Skeletal muscle tissue (tissue), 4 donors: ENCODE measurements around the gene GPR78. TPM values are rescaled to one million over a fixed set of nuclear protein-coding genes. Genes with fewer than 3 reads are reported as not detected.

Experiments used
- H3K27ac ChIP-seq: one replicate; pipeline ENCODE4 v1.7.0; 2013; ENCODE audit warnings: mild to moderate bottlenecking, low read depth, low read length, inconsistent platforms
- H3K27me3 ChIP-seq, 3 donors: one replicate each; pipeline ENCODE4 v1.7.0; 2013; ENCODE audit warnings: low read length in 3 of 3; ENCODE audit not compliant: control insufficient read depth in 3 of 3, insufficient read depth in 3 of 3
- H3K36me3 ChIP-seq, 3 donors: one replicate each; pipeline ENCODE4 v1.7.0; 2013; ENCODE audit warnings: low read length in 3 of 3; ENCODE audit not compliant: control insufficient read depth in 3 of 3, insufficient read depth in 3 of 3
- H3K4me1 ChIP-seq, 3 donors: one replicate each; pipeline ENCODE4 v1.7.0; 2013; ENCODE audit warnings: low read length in 3 of 3, mild to moderate bottlenecking in 3 of 3; ENCODE audit not compliant: control insufficient read depth in 3 of 3, insufficient read depth in 3 of 3
- H3K4me3 ChIP-seq, 3 donors: one replicate each; pipeline ENCODE4 v1.7.0; 2013; ENCODE audit warnings: low read length in 3 of 3
- H3K9ac ChIP-seq, 3 donors: one replicate each; pipeline ENCODE4 v1.7.0; 2013; ENCODE audit warnings: low read length in 3 of 3, mild to moderate bottlenecking in 3 of 3, moderate library complexity in 2 of 3, low read depth in 1 of 3
- H3K9me3 ChIP-seq, 3 donors: one replicate each; pipeline ENCODE4 v1.7.0; 2013; ENCODE audit warnings: low read length in 3 of 3; ENCODE audit not compliant: control insufficient read depth in 3 of 3
- total RNA-seq: library from RNA; depleted of rRNA; stranded (reverse); fragments of >200 nt; gene quantifications from one replicate; pipeline ENCODE4 v1.2.3, GENCODE V29; 2014
- donor health status: Osteomylitis.

GPR78 gene
- total RNA-seq, 1 donor from 2014 or later, result 0.52 TPM

DNA sequence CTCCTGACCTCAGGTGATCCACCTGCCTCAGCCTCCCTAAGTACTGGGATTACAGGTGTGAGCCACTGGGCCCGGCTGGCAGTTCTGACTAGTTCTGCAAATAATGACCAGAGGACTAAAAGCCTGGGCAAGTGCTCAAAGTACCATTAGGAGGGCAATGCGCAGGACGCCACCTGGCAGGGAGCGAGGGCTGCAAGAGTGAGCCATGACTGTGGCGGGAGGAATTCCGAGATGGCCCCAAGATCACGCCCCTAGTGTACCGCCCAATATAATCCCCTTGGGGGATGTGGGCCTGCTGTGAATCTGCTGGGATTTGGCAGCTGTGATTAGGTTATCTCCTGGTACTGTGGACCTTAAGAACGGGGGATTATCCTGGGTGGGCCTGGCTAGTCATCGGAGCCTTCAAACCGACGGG lies 26.2 kb upstream of the GPR78 start:
- Histone ChIP-seq H3K9me3 (no peaks in the 10 kb centered on the region), H3K4me1 (no peaks in the 10 kb centered on the region), H3K36me3 (no peaks in the 10 kb centered on the region), H3K27ac (no peak overlapping the region), H3K9ac (no peak overlapping the region), H3K4me3 (no peak overlapping the region), H3K27me3 (peaks cover under 1 to 12% (median 6%) of the 10 kb centered on the region in 3 donors)

DNA sequence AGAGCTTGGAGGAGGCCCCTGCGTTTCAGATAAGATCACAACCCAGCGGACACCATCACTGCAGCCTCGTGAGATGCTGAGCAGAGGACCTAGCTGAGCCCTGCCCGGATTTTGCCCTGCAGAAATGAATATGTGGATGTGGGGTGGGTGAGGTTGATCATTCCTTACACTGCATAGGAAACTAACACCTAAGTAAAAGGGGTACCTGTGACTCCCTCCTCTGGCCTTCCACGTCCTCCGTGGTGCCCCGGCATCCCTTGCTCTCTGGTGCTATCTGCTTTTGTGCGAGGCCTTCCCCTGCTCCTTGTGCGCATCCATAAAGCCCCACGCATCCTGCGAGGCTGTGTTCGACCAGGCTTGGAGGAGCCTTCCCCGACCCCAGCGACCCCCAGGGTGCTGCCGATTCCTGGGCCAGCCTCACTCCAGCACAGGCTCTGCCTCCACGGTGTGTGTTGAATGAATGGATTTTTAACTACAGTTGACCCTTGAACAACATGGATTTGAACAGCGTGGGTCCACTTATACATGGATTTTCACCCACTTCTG lies 25.6 kb upstream of the GPR78 start:
- no peaks in the 10 kb centered on the region for H3K4me1 ChIP-seq
- H3K9ac ChIP-seq, result no peak overlapping the region
- H3K27ac ChIP-seq, result no peak overlapping the region
- H3K27me3 ChIP-seq, result peaks cover 3 to 18% (median 8%) of the 10 kb centered on the region in 3 donors
- H3K4me3 ChIP-seq, result no peak overlapping the region
- no peaks in the 10 kb centered on the region for H3K36me3 ChIP-seq
- H3K9me3 ChIP-seq, result no peaks in the 10 kb centered on the region

DNA sequence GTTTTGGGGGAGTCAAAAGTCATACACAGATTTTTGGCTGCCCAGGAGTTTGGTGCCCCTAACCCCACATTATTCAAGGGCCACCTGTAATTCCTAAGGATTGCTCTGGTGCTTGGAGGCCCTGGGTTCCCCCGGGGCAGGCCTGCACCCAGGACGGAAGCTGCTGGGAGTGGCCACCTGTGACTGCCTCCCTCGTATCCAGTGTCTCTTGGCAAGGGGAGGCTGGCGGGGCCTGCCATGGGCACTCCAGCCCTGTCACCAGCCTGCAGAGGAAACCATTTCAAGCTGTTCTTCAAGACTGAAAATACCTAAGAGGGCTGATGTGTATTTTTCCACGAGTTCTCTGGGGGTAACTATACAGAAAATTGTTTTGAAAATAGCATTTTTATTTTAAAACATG lies 24.5 kb upstream of the GPR78 start:
- no peaks in the 10 kb centered on the region for H3K4me1 ChIP-seq
- no peaks in the 10 kb centered on the region for H3K36me3 ChIP-seq
- H3K4me3 ChIP-seq, result no peak overlapping the region
- H3K27me3 ChIP-seq, result peaks cover 3 to 24% (median 8%) of the 10 kb centered on the region in 3 donors
- H3K9me3 ChIP-seq, result peaks cover 0 to 2% (median 0%) of the 10 kb centered on the region in 3 donors
- no peak overlapping the region for H3K27ac ChIP-seq
- no peak overlapping the region for H3K9ac ChIP-seq

DNA sequence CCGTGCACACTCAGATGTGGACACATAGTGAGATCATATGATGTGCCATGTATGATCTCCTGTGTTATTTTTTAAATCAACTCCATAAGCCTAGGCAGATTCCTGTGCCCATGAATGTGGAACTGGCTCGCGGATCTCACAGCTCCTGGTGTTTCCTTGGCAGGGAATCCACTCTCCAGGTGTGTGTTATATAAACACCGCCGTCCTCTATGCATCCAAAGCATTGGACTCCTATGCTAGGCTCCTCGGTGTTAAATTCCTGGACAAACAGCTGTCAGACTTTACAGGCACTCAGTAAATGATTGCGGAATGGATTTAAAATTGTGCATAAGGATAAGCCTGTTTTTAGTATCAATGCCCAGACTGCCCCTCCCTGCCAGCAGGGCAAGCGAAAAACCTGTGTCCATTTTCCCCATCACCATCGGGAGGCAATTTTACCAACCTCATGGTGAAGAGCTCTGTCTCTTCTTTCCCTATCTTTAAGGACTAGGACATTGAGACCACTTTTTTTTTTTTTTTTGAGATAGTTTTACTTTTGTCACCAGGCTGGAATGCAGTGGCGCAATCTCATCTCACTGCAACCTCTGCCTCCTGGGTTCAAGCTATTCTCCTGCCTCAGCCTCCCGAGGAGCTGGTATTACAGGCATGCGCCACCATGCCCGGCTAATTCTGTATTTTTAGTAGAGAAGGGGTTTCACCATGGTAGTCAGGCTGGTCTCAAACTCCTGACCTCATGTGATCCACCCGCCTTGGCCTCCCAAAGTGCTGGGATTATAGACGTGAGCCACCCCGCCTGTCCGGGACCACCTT lies 23.6 kb upstream of the GPR78 start:
- Histone ChIP-seq H3K36me3 (no peaks in the 10 kb centered on the region), H3K4me3 (no peak overlapping the region), H3K27ac (no peak overlapping the region), H3K4me1 (no peaks in the 10 kb centered on the region), H3K9me3 (peaks cover 0 to 2% (median 0%) of the 10 kb centered on the region in 3 donors), H3K27me3 (peaks cover 3 to 24% (median 8%) of the 10 kb centered on the region in 3 donors), H3K9ac (no peak overlapping the region)

DNA sequence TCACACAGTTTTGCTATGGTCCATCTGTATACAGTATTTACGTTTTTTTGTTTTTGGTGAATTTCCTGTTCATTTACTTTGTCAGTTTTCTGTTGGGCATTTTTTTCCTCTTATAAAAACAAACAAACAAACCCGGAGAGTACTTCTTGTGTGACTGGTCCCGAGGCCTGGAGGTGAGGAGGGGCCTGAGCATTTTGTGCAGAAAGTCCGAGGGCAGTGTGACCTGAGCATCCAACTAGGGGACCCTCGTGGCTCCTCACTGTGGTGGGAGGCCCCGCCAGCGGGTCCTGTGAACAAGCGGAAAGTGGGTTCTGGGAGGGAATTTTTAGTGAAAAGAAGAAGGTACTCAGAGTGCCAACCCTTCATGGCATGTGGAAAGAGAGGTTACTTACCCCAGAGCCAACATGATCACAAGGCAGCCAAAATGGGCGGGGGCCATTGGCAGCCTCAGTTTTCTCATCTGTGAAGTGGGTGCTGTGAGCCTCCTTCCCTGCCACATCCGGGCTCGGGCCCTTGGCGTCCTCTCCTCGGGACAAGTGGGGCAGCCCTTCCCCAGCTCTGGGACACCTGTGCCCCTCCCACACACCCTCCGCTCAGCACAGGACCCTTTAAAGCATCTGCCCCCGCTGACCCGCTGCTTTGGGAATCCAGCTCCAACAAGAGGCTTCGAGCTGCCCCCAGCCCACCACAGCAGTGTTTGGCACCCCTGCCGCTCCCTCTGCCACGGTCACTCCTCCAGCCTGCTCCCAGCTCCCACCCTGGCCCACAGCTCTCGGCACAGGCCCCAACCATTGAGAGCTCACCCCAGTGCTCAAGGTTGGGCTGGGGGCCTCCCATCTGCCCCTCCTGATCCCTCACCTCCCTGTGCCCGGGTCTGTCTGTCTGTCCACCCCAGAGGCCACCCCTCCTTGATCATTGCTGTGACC lies 22.8 kb upstream of the GPR78 start:
- H3K4me1 ChIP-seq, result no peaks in the 10 kb centered on the region
- peaks cover 0 to 2% (median 0%) of the 10 kb centered on the region in 3 donors for H3K9me3 ChIP-seq
- no peak overlapping the region for H3K9ac ChIP-seq
- peaks cover 3 to 24% (median 8%) of the 10 kb centered on the region in 3 donors for H3K27me3 ChIP-seq
- no peak overlapping the region for H3K4me3 ChIP-seq
- no peak overlapping the region for H3K27ac ChIP-seq
- H3K36me3 ChIP-seq, result no peaks in the 10 kb centered on the region

DNA sequence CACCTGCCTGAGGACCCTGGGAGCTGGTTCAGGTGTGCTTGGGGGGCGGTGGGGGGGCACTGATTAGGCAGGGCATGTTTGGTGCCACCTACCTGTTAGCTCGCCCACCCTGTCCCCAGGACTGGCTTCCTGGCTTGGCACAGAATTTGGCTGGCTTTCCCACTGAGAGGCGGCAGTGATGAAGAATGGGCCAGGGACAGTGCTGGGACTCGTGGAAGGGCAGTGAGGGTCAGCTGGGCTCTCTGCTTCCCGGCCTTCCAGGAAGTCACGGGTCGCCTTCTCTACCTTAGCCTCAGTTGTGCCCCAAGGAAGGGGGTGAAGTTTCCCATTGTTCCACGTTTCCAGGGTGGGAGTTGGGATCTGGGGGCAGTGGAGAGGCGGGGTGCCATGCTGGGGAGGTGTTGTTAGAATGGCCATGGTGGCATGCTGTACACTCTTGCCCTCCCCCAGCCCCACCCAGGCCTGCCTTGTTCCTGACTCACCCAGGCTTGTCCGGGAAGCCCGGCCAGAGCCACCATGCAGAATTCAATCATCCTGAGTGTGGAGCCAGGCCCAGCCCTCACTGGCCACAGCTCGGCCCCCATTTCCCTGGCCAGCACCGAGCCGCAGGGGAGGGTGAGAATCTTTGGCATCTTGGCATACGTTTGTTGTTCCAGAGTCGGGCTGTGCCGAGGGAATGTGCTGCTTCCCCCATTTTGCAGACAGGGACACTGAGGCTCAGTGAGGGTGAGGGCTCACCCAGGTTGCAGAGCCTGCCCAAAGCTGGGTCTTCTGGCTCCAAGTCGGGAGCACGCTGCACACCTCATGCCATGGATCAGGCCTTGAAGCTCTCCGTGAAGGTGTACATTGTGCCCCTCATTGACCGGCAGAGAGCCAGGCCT lies 21.9 kb upstream of the GPR78 start:
- Histone ChIP-seq H3K36me3 (no peaks in the 10 kb centered on the region), H3K27me3 (peaks cover 3 to 24% (median 8%) of the 10 kb centered on the region in 3 donors), H3K27ac (no peak overlapping the region), H3K4me3 (no peak overlapping the region), H3K4me1 (no peaks in the 10 kb centered on the region), H3K9me3 (peaks cover 0 to 2% (median 0%) of the 10 kb centered on the region in 3 donors), H3K9ac (no peak overlapping the region)

DNA sequence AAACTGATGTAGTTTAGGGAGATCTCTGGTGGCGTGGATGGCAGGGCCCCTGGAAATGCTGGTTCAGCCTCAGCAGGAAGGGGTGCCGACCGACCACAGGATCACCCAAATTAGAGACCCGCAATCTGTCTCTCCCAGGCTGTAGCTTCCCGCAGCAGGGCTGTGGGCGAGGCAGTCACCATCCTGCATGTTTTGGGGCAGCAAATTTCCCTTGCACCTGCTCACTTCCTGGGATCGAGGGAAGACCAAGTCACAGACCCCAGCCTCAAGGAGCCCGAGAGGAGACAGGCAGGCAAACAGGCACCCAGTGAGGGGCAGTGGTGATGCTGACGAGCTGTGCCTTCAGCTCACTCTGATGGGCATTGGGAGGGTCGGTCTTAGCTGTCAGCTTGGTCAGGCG lies 21.2 kb upstream of the GPR78 start:
- Histone ChIP-seq H3K27me3 (peaks cover 3 to 24% (median 8%) of the 10 kb centered on the region in 3 donors), H3K9ac (no peak overlapping the region), H3K9me3 (peaks cover 0 to 2% (median 0%) of the 10 kb centered on the region in 3 donors), H3K4me3 (no peak overlapping the region), H3K4me1 (no peaks in the 10 kb centered on the region), H3K27ac (no peak overlapping the region), H3K36me3 (no peaks in the 10 kb centered on the region)

DNA sequence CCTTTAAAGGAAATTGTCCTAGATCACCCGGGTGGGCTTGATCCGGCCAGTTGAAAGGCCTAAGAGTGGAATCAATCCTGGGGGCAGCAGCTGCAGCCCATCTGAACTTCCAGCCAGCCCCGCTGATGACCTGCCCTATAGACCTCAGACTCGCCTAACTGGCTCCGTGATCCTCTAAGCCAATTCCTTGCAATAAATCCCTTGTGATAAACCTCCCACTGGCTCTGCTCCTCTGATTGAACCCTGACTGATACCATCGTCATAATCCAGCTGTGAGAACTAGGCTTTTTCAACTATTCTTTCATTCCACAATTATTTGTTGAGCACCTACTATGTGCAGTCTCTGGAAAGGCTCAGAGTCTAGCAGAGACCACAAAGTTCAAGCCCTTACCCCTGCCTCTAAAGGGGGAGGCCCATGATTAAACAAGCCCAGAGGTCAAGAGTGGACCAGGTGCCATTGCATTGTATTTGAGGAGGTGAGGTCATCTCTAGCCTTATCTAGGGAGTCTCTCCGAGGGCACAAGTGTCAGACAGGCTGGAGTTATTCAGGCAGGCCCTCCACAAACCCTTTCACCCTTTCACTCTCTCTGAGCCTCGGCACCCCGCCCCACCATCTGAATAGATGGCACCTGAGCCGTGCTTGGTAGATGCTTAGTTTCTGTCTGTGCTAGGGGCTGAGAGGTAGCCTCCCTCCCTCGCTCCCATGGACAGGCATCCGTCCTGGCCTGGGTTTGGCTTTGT lies 20.5 kb upstream of the GPR78 start:
- Histone ChIP-seq H3K27ac (no peak overlapping the region), H3K9me3 (peaks cover 0 to 2% (median 0%) of the 10 kb centered on the region in 3 donors), H3K36me3 (no peaks in the 10 kb centered on the region), H3K4me3 (no peak overlapping the region), H3K9ac (no peak overlapping the region), H3K27me3 (peaks cover 3 to 22% (median 8%) of the 10 kb centered on the region in 3 donors), H3K4me1 (no peaks in the 10 kb centered on the region)
